ENCODE measurements around the gene PCP4L1.
"Not testable (repeated sequence)": the region's sequence is repeated elsewhere in the genome, so short reads cannot be mapped to it uniquely, and the experiment has no call there.

Gene PCP4L1

DNA sequence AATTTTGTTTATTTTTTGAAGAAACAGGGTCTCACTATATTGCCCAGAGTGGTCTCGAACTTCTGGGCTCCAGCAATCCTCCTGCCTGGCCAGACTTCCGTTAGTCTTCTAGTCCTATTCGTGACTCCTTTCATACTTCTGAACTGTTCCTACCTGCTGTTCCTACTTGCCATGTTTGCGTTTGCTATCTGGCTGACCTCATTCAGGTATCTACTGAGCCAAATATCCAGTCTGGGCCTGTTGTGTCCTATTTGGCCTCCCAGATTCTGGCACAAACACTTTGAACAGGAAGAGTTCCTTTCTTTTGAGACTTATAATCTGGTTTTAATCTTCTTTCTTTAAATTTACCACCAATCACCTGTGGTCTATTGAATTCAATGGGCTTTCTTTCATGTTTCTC is 13.7 kb upstream of the PCP4L1 start:
- FAIRE-seq, result no peak
- no peak for DNase-seq (ENCODE audit: insufficient read length, low spot score)
- TF ChIP-seq POLR2A (IDR thresholded peaks at IDR 0.05; ENCODE audit: low read depth, low read length) (no peak), POLR2AphosphoS5 (IDR thresholded peaks at IDR 0.05; ENCODE audit: low read depth, low read length) (no peak)

GRCh38 chr1:161250100-161250499 is 8.4 kb upstream of the PCP4L1 start:
- DNase-seq (ENCODE audit: insufficient read length, low spot score), result not testable (repeated sequence)

DNA sequence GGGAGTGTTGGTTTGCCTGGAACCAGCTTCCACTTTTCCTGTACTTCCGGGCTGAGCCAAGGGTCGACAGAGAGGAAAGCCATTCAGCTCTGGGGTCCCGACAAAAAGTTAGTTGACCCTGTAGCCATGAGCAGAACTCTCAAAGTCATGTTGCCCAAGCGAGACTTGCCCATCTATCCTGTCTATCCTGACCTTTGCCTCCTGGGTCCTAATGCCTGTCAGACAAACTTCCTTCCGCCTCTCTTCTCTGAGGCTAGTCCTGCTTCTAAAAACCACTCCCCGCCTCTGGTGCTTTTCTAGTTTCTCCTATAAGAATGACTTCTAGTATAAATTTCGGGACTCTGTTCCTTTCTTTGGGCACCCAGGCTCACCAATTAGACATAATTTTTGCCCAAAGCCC is 7.7 kb upstream of the PCP4L1 start:
- no peak for FAIRE-seq
- DNase-seq (ENCODE audit: insufficient read length, low spot score), result no peak
- TF ChIP-seq TAF1 (IDR thresholded peaks at IDR 0.05; ENCODE audit: low read depth, low read length) (no peak), PAX5 (IDR thresholded peaks at IDR 0.05; ENCODE audit: insufficient read depth, low read length, severe bottlenecking) (no peak), POU2F2 (IDR thresholded peaks at IDR 0.05; ENCODE audit: low read depth, low read length) (no peak), SPI1 (IDR thresholded peaks at IDR 0.05; ENCODE audit: low read depth, low read length) (no peak), POLR2A (IDR thresholded peaks at IDR 0.05; ENCODE audit: low read depth, low read length) (no peak), POLR2AphosphoS5 (IDR thresholded peaks at IDR 0.05; ENCODE audit: low read depth, low read length) (no peak)

More at GRCh38 chr1:161250100-161250499, 8.4 kb upstream of the PCP4L1 start:
- not testable (repeated sequence) for FAIRE-seq

GRCh38 chr1:161251579-161251978 is 7.0 kb upstream of the PCP4L1 start:
- no peak for FAIRE-seq
- no peak for TF ChIP-seq POLR2A (IDR thresholded peaks at IDR 0.05; ENCODE audit: low read depth, low read length)
- TF ChIP-seq TAF1 (IDR thresholded peaks at IDR 0.05; ENCODE audit: low read depth, low read length), result no peak
- TF ChIP-seq POLR2AphosphoS5 (IDR thresholded peaks at IDR 0.05; ENCODE audit: low read depth, low read length), result no peak
- TF ChIP-seq POU2F2 (IDR thresholded peaks at IDR 0.05; ENCODE audit: low read depth, low read length), result no peak
- no peak for TF ChIP-seq SPI1 (IDR thresholded peaks at IDR 0.05; ENCODE audit: low read depth, low read length)
- no peak for TF ChIP-seq PAX5 (IDR thresholded peaks at IDR 0.05; ENCODE audit: insufficient read depth, low read length, severe bottlenecking)
- DNase-seq (ENCODE audit: insufficient read length, low spot score), result no peak

GRCh38 chr1:161255302-161255701 is 3.2 kb upstream of the PCP4L1 start:
- DNase-seq (ENCODE audit: insufficient read length, low spot score); FAIRE-seq: not testable (repeated sequence)

GRCh38 chr1:161255955-161256520 is 2.5 kb upstream of the PCP4L1 start:
- not testable (repeated sequence) for DNase-seq (ENCODE audit: insufficient read length, low spot score); FAIRE-seq

- DNase-seq (ENCODE audit: insufficient read length, low spot score); FAIRE-seq: not testable (repeated sequence)
Measured at GRCh38 chr1:161257109-161257508, 1.4 kb upstream of the PCP4L1 start.

- no peak for FAIRE-seq
- no peak for DNase-seq (ENCODE audit: insufficient read length, low spot score)
- TF ChIP-seq POU2F2 (IDR thresholded peaks at IDR 0.05; ENCODE audit: low read depth, low read length) (no peak), SPI1 (IDR thresholded peaks at IDR 0.05; ENCODE audit: low read depth, low read length) (no peak), PAX5 (IDR thresholded peaks at IDR 0.05; ENCODE audit: insufficient read depth, low read length, severe bottlenecking) (no peak), TAF1 (IDR thresholded peaks at IDR 0.05; ENCODE audit: low read depth, low read length) (no peak), POLR2A (IDR thresholded peaks at IDR 0.05; ENCODE audit: low read depth, low read length) (no peak), POLR2AphosphoS5 (IDR thresholded peaks at IDR 0.05; ENCODE audit: low read depth, low read length) (no peak)
Measured at GRCh38 chr1:161259345-161259702, 779 bp downstream of the PCP4L1 start.

DNA sequence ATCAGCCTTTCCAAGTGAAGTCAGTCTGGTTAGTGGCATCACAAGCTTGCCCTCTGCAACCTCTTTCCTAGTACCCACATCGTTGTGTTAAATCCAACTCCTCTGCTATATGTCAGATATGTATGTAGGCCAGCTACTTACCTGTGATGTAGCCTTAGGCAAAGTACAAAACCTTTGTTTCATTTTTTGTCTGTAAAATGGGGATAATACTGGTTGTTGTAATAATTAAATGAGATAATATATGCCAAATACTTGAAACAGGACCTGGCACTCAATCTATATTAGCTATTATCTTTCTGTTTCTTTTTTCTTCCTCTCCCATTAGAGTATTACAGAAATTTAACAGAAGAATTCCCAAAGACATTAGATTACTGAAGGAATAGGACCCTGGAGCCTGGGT is 1.2 kb downstream of the PCP4L1 start:
- DNase-seq (ENCODE audit: insufficient read length, low spot score) (no peak), FAIRE-seq (no peak)
- no peak for TF ChIP-seq POLR2A (IDR thresholded peaks at IDR 0.05; ENCODE audit: low read depth, low read length)
- TF ChIP-seq SPI1 (IDR thresholded peaks at IDR 0.05; ENCODE audit: low read depth, low read length), result no peak
- TF ChIP-seq POU2F2 (IDR thresholded peaks at IDR 0.05; ENCODE audit: low read depth, low read length), result no peak
- no peak for TF ChIP-seq TAF1 (IDR thresholded peaks at IDR 0.05; ENCODE audit: low read depth, low read length)
- TF ChIP-seq POLR2AphosphoS5 (IDR thresholded peaks at IDR 0.05; ENCODE audit: low read depth, low read length), result no peak
- no peak for TF ChIP-seq PAX5 (IDR thresholded peaks at IDR 0.05; ENCODE audit: insufficient read depth, low read length, severe bottlenecking)

DNA sequence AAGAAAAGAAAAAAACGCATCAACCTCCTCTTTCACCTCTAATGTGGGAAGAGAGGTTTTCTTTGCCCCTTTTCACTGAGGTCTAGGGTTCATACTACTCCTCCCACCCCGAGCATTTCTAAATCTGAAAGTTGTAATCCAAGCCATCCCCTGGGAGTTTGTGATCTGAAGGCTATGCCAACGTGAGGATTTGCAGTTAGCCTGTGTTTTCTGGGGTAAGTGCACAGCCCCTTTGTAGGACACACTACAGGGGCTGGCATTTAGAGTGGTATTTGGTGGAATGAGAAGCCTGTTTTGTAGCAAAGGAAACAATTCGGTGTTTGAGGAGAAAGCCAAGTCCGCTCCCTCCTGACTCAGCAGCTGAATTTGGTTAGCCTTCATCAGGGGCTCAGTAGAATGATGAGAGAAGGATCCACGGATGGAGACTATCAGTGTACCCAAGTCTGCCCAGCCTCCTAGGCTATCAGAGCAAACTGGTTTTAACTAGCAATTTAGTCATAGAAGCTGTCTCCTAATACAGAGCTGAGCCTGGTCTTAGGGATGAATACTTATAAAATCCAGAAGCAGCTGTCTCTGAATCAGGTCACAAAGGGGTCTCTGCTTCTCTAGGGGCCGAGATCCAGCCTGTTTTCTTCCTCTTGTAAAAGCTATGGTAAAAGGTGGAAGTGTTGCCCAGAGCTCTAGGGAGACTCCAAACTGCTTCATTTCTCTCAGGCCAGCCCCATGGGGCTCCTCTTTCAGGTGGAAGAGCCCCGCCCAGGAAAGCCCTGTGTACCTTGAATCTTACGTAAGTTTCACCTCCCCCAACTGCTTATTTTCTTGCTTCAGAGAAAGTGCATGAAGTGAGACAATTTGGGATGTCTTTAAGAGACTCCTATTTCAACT is 2.1 kb downstream of the PCP4L1 start:
- no peak for TF ChIP-seq PAX5 (IDR thresholded peaks at IDR 0.05; ENCODE audit: insufficient read depth, low read length, severe bottlenecking)
- TF ChIP-seq TAF1 (IDR thresholded peaks at IDR 0.05; ENCODE audit: low read depth, low read length), result no peak
- TF ChIP-seq POLR2A (IDR thresholded peaks at IDR 0.05; ENCODE audit: low read depth, low read length), result no peak
- no peak for TF ChIP-seq POU2F2 (IDR thresholded peaks at IDR 0.05; ENCODE audit: low read depth, low read length)
- TF ChIP-seq SPI1 (IDR thresholded peaks at IDR 0.05; ENCODE audit: low read depth, low read length), result no peak
- TF ChIP-seq POLR2AphosphoS5 (IDR thresholded peaks at IDR 0.05; ENCODE audit: low read depth, low read length), result no peak
- DNase-seq (ENCODE audit: insufficient read length, low spot score), result no peak
- no peak for FAIRE-seq

Data from GM12891 (cell line).